Neutrophil (primary cell): Measurements from ENCODE around the gene PRDM1.

Experiments used
- H3K27ac ChIP-seq: fragments of 200-600 bp; sonication (generic); 2 replicates; pipeline ENCODE4 v1.5.1; 2016; ENCODE audit warnings: mild to moderate bottlenecking, moderate library complexity
- H3K27me3 ChIP-seq: fragments of 200-600 bp; sonication (generic); 2 replicates; pipeline ENCODE4 v1.6.0; 2016; ENCODE audit warnings: mild to moderate bottlenecking
- H3K36me3 ChIP-seq: fragments of 200-600 bp; sonication (generic); 2 replicates; pipeline ENCODE4 v1.5.1; 2017
- H3K4me1 ChIP-seq, 2 experiments: fragments of 200-600 bp in 1 of 2; sonication (generic) in 1 of 2; 1 replicate in 1 of 2; 2 replicates in 1 of 2; pipeline versions ENCODE4 v1.5.1 to v1.6.1; 2013 to 2016; ENCODE audit warnings: low read depth in 1 of 2, low read length in 1 of 2, mild to moderate bottlenecking in 1 of 2, moderate library complexity in 1 of 2; ENCODE audit not compliant: control insufficient read depth in 1 of 2, insufficient read depth in 1 of 2
- H3K4me3 ChIP-seq, 2 experiments: fragments of 200-600 bp in 1 of 2; sonication (generic) in 1 of 2; 1 replicate in 1 of 2; 2 replicates in 1 of 2; pipeline ENCODE4 v1.5.1; 2013 to 2016; ENCODE audit warnings: low read depth in 1 of 2, low read length in 1 of 2, mild to moderate bottlenecking in 1 of 2, moderate library complexity in 1 of 2
- H3K9me3 ChIP-seq: fragments of 200-600 bp; sonication (generic); 2 replicates; pipeline ENCODE4 v1.5.1; 2016
- CTCF ChIP-seq: fragments of 200-600 bp; sonication (generic); IDR thresholded peaks from 2 replicates; pipeline ENCODE4 v1.5.1; 2016; ENCODE audit warnings: antibody characterized with exemption

PRDM1 gene

GRCh38 chr6:106077881-106078280 lies 8.3 kb upstream of the PRDM1 start:
- Histone ChIP-seq H3K4me1 (no peaks in the 10 kb centered on the region), H3K27me3 (no peaks in the 10 kb centered on the region), H3K27ac (no peak overlapping the region), H3K36me3 (no peaks in the 10 kb centered on the region), H3K9me3 (no peaks in the 10 kb centered on the region), H3K4me3 (no peak overlapping the region)
- no peak for TF ChIP-seq CTCF

- Histone ChIP-seq H3K9me3 (no peaks in the 10 kb centered on the region), H3K36me3 (no peaks in the 10 kb centered on the region), H3K27ac (no peak overlapping the region), H3K27me3 (no peaks in the 10 kb centered on the region), H3K4me3 (no peak overlapping the region), H3K4me1 (peaks cover 11% of the 10 kb centered on the region in 2 experiments)
- TF ChIP-seq CTCF, result no peak
Measured at GRCh38 chr6:106079961-106080762, 6.0 kb upstream of the PRDM1 start.

- no peak for TF ChIP-seq CTCF
Measured at GRCh38 chr6:106080763-106081095, 5.4 kb upstream of the PRDM1 start.

GRCh38 chr6:106081715-106082114 lies 4.4 kb upstream of the PRDM1 start:
- Histone ChIP-seq H3K4me3 (no peak overlapping the region), H3K4me1 (peaks cover 21 to 23% of the 10 kb centered on the region in 2 experiments), H3K9me3 (no peaks in the 10 kb centered on the region), H3K36me3 (no peaks in the 10 kb centered on the region), H3K27ac (no peak overlapping the region), H3K27me3 (no peaks in the 10 kb centered on the region)
- no peak for TF ChIP-seq CTCF

More at GRCh38 chr6:106080763-106081095, 5.4 kb upstream of the PRDM1 start:
- Histone ChIP-seq H3K27ac (no peak overlapping the region), H3K27me3 (no peaks in the 10 kb centered on the region), H3K4me1 (peaks cover 16 to 17% of the 10 kb centered on the region in 2 experiments), H3K9me3 (no peaks in the 10 kb centered on the region), H3K36me3 (no peaks in the 10 kb centered on the region), H3K4me3 (no peak overlapping the region)

- H3K4me3 ChIP-seq, result no peak overlapping the region
- H3K27ac ChIP-seq, result no peak overlapping the region
- no peaks in the 10 kb centered on the region for H3K27me3 ChIP-seq
- no peaks in the 10 kb centered on the region for H3K36me3 ChIP-seq
- no peak for TF ChIP-seq CTCF
- H3K9me3 ChIP-seq, result no peaks in the 10 kb centered on the region
- H3K4me1 ChIP-seq, result peaks cover 30 to 35% of the 10 kb centered on the region in 2 experiments
Measured at GRCh38 chr6:106082735-106083398, 3.3 kb upstream of the PRDM1 start.
